Smooth muscle cell of the pulmonary artery (primary cell): ENCODE data around the gene ZNF223. TPM values are rescaled to one million over a fixed set of nuclear protein-coding genes. Genes with fewer than 3 reads are reported as not detected.

ENCODE experiments used
- total RNA-seq: library from RNA; depleted of rRNA; stranded (reverse); fragments of >200 nt; gene quantifications from 2 replicates; pipeline ENCODE4 v1.2.3, GENCODE V29; 2014

Gene ZNF223
- 4.9 and 5.1 TPM in 2 replicates for total RNA-seq

GRCh38 chr19:44051650-44052402, at the start of gene ZNF223:
TSS of gene ZNF223 (plus strand) at chr19:44052036. CDS start at chr19:44055177, 3,141 bp downstream.

DNA sequence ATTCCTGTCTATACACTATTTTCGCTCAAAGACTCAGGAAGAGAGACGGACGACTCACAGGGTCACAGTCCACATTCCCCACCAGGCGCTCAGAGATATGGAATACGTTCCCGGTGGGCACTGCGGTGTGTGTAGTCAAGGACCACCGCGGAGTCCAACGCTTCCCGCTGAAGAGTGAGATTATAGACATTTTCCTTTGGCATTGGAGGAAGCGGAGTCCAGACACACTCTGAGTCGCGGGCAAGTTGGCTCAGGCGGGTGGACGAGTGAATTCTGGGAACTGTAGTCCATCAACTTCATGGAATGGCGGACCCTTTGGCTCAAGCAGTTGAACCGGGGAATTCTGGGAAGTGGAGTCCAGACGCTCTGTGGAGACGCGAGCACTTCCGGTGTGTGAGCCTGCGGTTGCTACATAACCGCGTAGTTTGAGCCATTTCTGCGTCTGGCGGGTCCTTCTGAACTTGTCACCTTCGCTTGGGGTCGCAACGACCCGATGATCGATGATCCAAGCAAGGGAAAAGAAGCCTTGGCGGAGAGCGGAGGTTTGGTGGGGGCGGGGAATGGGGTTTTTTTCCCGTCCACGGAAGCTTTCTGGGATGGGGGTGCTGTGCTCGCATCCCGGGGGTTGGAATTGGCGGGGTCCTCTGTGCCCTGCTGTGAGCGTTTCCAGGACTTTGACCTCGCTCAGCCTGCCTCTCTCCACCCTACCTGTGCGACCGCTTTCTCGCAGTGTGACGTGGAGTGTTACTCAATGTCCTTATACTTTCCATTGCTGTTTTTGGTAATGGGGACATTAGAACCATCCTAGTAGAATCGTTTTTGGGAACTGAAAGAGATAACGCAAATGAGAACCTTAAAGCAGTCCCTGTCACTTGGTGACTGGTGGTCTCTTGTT, 49.0 kb upstream of the ZNF223 start, which contains the start of gene ZNF230:
ZNF230 (plus strand) TSS at position 392 of the 895 bp plus-strand sequence. CDS start 4,122 bp downstream, outside the sequence.

GRCh38 chr19:44025217-44025936, 26.5 kb upstream of the ZNF223 start, which contains the start of gene ZNF222:
TSS of gene ZNF222 (plus strand) at chr19:44025379. CDS start at chr19:44025437, 58 bp downstream.

GRCh38 chr19:44071824-44072542, 20.1 kb downstream of the ZNF223 start, which contains the start of gene ZNF284:
TSS of gene ZNF284 (plus strand) at chr19:44072159. CDS start at chr19:44076390, 4,231 bp downstream.

DNA sequence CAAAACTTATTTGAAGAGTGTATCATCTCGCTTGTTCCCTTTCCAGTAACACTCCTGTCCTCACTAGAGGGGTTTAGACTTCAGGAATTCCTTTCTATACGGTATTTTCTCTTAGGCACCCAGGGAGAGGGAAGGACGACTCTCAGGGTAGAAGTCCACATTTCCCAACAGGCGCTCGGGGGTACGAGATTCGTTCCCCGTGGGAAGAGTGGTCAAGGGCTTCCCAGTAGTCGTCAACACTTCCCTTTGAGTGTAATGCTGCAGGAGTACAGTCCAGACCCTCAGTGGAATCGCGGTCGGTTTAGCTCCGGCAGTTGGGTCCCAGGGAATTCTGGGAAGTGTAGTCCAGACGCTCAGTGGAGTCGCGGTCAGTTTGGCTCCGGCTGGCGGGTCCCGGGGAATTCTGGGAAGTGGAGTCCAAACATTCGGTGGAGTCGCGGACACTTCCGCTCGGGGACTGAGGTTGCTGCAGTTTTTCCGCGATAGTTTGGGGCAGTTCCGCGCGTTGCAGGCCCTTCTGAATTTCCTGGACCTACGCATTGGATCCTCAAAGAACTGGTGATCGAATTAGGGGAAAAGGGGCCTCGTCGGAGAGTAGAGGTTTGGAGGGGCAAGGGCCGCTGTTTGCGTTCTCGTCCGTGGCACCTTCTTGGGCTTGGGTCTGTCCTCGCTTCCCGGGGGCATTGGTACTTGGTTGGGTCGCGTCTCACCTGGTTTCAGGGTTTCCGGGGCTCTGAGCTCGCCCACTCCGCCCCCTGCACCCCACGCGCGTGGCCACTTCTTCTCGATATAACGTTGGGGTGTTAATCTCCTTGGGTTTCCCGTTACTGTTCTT, 42.3 kb downstream of the ZNF223 start, which contains the start of gene ZNF224:
ZNF224 (plus strand) TSS at position 431 of the 835 bp plus-strand sequence. CDS start 3,513 bp downstream, outside the sequence.

DNA sequence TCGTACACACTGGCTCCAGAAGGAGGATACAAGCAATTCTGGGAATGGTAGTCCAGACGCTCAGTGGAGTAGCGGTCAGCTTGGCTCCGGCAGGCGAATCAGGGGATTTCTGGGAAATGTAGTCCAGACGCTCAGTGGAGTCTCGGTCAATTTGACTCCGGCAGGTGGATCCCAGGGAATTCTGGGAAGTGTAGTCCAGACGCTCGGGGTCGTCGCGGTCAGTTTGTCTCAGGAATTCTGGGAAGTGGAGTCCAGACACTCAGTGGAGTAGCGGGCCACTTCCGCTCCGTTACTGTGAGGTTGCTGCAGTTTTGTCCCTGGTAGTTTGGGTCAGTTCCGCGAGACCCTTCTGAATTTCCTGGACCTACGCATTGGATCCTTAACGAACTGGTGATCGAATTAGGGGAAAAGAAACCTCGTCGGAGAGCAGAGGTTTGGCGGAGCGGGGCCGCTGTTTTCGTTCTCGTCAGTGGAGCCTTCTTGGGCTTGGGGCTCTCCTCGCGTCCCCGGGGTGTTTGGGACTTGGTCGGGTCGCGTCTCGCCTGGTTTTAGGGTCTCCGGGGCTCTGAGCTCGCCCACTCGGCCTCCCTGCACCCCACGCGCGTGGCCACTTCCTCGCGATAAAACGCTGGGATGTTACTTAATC, 61.4 kb downstream of the ZNF223 start, which contains the start of gene ZNF225:
ZNF225 (plus strand) TSS at position 262 of the 646 bp plus-strand sequence. CDS start 2,429 bp downstream, outside the sequence.

Other genes with a start within 250 kb of the ZNF223 start
- 1.4 and 2.1 TPM in 2 replicates for gene LYPD5, start 249.6 kb upstream of the ZNF223 start, total RNA-seq
- gene ZNF283, start 224.7 kb upstream of the ZNF223 start, total RNA-seq, result 15.9 and 16.0 TPM in 2 replicates
- gene ZNF404, start 168.1 kb upstream of the ZNF223 start, total RNA-seq, result 4.3 and 4.9 TPM in 2 replicates
- gene ZNF45, start 116.8 kb upstream of the ZNF223 start, total RNA-seq, result 14.9 and 22.0 TPM in 2 replicates
- gene ZNF221, start 100.8 kb upstream of the ZNF223 start, total RNA-seq, result 10.0 and 13.0 TPM in 2 replicates
- gene ZNF155, start 67.8 kb upstream of the ZNF223 start, total RNA-seq, result 7.5 and 8.5 TPM in 2 replicates
- 2.9 and 3.5 TPM in 2 replicates for gene ZNF230, start 49.1 kb upstream of the ZNF223 start, total RNA-seq
- 4.2 TPM in 2 replicates for gene ZNF222, start 26.7 kb upstream of the ZNF223 start, total RNA-seq
- 2.7 and 4.1 TPM in 2 replicates for gene ZNF284, start 20.1 kb downstream of the ZNF223 start, total RNA-seq
- 24.0 and 28.7 TPM in 2 replicates for gene ZNF224, start 42.3 kb downstream of the ZNF223 start, total RNA-seq
- 5.6 and 7.4 TPM in 2 replicates for gene ZNF225, start 61.4 kb downstream of the ZNF223 start, total RNA-seq
- gene ZNF234, start 89.5 kb downstream of the ZNF223 start, total RNA-seq, result 14.2 and 14.3 TPM in 2 replicates
- gene ZNF226, start 113.1 kb downstream of the ZNF223 start, total RNA-seq, result 12.7 and 21.4 TPM in 2 replicates
- 18.6 and 19.0 TPM in 2 replicates for gene ZNF227, start 160.5 kb downstream of the ZNF223 start, total RNA-seq
- 1.4 and 1.5 TPM in 2 replicates for gene ZNF233, start 207.8 kb downstream of the ZNF223 start, total RNA-seq